SK-N-MC (cell line): Measurements from ENCODE around the gene SPINK9.

Source experiments
- EZH2 ChIP-seq: fragments of 200-600 bp; sonication (generic); IDR thresholded peaks from one replicate; pipeline ENCODE4 v1.6.1; 2017; ENCODE audit warnings: antibody characterized with exemption
- FOXP2 ChIP-seq: optimal IDR thresholded peaks from 2 replicates; pipeline ENCODE3; 2011; ENCODE audit warnings: mild to moderate bottlenecking, moderate library complexity; ENCODE audit not compliant: insufficient read depth; ENCODE audit errors: extremely low read length, control extremely low read depth
- POLR2AphosphoS5 ChIP-seq: IDR thresholded peaks from 2 replicates; pipeline ENCODE4 v1.6.1; 2012; ENCODE audit warnings: mild to moderate bottlenecking, low read depth, low read length, borderline replicate concordance

- TF ChIP-seq EZH2: no peak
- no peak for TF ChIP-seq POLR2AphosphoS5
- no peak for TF ChIP-seq FOXP2
Measured at GRCh38 chr5:148309019-148309418, 26.3 kb upstream of the SPINK9 start.
